Stimulated activated CD4-positive, alpha-beta T cell treated with anti-CD3 and anti-CD28 coated beads, Interleukin-15, amount 100 ng/mL, for 1 hour (primary cell): ENCODE data around the gene KAT2B.
"Not testable (repeated sequence)": the region's sequence is repeated elsewhere in the genome, so short reads cannot be mapped to it uniquely, and the experiment has no call there.

Source experiments
- DNase-seq, 2 donors: peaks; one replicate each; pipeline ENCODE4 v3.0.0-alpha.2; 2020; ENCODE audit warnings: low read depth in 1 of 2, low spot score in 1 of 2

Gene KAT2B

GRCh38 chr3:20041197-20041780, 1.0 kb downstream of the KAT2B start:
- DNase-seq, result peak; percentile 47 to 53

- no peak for DNase-seq
These were observed 2.1 kb downstream of the KAT2B start for GRCh38 chr3:20042331-20042730.

- peak; percentile 13 to 22 for DNase-seq
These were observed 3.1 kb downstream of the KAT2B start for GRCh38 chr3:20043396-20043795.

GRCh38 chr3:20043825-20044224, 3.6 kb downstream of the KAT2B start:
- DNase-seq, result no peak

GRCh38 chr3:20045141-20045540, 4.9 kb downstream of the KAT2B start:
- DNase-seq, result not testable (repeated sequence)

GRCh38 chr3:20046556-20046955, 6.3 kb downstream of the KAT2B start:
- DNase-seq, result no peak

- DNase-seq, result no peak
These were observed 7.1 kb downstream of the KAT2B start for GRCh38 chr3:20047341-20047779.

GRCh38 chr3:20047976-20048883, 8.0 kb downstream of the KAT2B start:
- no peak for DNase-seq

GRCh38 chr3:20051123-20051806, 11.0 kb downstream of the KAT2B start:
- no peak for DNase-seq

- DNase-seq, result no peak
These were observed 12.6 kb downstream of the KAT2B start for GRCh38 chr3:20052851-20053250.

- DNase-seq, result peak; percentile 27 to 43
These were observed 14.3 kb downstream of the KAT2B start for GRCh38 chr3:20054549-20054987.

GRCh38 chr3:20055020-20055775, 15.0 kb downstream of the KAT2B start:
- no peak for DNase-seq

- DNase-seq, result no peak
These were observed 15.6 kb downstream of the KAT2B start for GRCh38 chr3:20055842-20056241.

- DNase-seq, result no peak
These were observed 16.7 kb downstream of the KAT2B start for GRCh38 chr3:20056725-20057611.

- DNase-seq, result no peak
These were observed 17.4 kb downstream of the KAT2B start for GRCh38 chr3:20057612-20058180.

- DNase-seq, result no peak
These were observed 19.7 kb downstream of the KAT2B start for GRCh38 chr3:20059929-20060328.

GRCh38 chr3:20060974-20061685, 20.9 kb downstream of the KAT2B start:
- DNase-seq, result no peak

GRCh38 chr3:20062996-20063395, 22.8 kb downstream of the KAT2B start:
- no peak for DNase-seq

GRCh38 chr3:20064387-20064786, 24.1 kb downstream of the KAT2B start:
- no peak for DNase-seq
